ENCODE data around the gene KRTAP10-1.

Gene KRTAP10-1

GRCh38 chr21:44528634-44528995 is 11.4 kb downstream of the KRTAP10-1 start:
- TF ChIP-seq, protein P1, sequence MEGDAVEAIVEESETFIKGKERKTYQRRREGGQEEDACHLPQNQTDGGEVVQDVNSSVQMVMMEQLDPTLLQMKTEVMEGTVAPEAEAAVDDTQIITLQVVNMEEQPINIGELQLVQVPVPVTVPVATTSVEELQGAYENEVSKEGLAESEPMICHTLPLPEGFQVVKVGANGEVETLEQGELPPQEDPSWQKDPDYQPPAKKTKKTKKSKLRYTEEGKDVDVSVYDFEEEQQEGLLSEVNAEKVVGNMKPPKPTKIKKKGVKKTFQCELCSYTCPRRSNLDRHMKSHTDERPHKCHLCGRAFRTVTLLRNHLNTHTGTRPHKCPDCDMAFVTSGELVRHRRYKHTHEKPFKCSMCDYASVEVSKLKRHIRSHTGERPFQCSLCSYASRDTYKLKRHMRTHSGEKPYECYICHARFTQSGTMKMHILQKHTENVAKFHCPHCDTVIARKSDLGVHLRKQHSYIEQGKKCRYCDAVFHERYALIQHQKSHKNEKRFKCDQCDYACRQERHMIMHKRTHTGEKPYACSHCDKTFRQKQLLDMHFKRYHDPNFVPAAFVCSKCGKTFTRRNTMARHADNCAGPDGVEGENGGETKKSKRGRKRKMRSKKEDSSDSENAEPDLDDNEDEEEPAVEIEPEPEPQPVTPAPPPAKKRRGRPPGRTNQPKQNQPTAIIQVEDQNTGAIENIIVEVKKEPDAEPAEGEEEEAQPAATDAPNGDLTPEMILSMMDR (IDR thresholded peaks at IDR 0.05; ENCODE audit: low read depth, low read length): no peak
- no peak overlapping the region for H3K4me3 ChIP-seq (ENCODE audit: low read depth, low read length)

- TF ChIP-seq, protein P1 (IDR thresholded peaks at IDR 0.05; ENCODE audit: low read depth, low read length): no peak
- no peak overlapping the region for H3K4me3 ChIP-seq (ENCODE audit: low read depth, low read length)
These were observed 11.9 kb downstream of the KRTAP10-1 start for GRCh38 chr21:44527983-44528633.

DNA sequence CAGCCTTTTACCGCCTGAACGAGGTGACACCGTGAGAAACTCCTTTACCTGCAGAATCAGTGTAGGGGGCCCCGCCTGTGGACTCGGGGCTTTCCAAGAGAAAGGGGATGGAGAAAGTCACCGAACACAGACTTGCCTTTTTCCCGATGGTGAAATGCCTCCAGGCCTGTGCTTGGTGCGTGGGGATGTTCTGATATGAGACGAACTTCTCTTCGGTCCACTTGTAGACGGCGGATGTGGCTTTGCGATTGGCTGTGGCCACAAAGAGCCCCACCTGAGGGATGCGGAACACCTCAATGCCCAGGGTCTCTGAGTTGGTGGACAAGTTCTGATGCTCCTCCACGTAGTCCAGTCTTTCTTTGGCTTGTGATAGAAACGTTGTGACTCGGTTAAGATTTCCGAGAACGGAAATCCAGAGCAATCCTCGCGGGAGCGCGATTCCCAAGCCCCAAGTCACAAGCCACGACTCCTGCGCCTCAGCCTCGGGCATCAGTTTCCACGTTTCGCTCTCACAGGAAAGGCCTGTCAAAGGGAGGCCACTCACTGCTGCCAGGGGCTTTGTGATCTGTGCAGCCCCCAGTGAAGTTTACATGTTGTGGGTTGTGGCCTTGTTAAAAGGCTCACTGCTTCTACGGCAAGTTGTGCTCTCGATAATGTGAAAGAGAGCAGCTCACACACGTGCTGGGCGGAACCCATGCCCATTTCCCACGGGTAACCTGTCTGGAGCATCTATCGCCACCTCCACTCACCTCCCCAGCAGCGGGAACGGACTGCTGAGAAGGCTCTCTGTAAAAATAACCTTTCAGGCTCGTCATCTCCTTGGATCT is 12.6 kb downstream of the KRTAP10-1 start:
- TF ChIP-seq, protein P1 (IDR thresholded peaks at IDR 0.05; ENCODE audit: low read depth, low read length): no peak
- no peak overlapping the region for H3K4me3 ChIP-seq (ENCODE audit: low read depth, low read length)

- H3K4me3 ChIP-seq (ENCODE audit: low read depth, low read length): no peak overlapping the region
- TF ChIP-seq, protein P1 (IDR thresholded peaks at IDR 0.05; ENCODE audit: low read depth, low read length): no peak
These were observed 13.6 kb downstream of the KRTAP10-1 start for GRCh38 chr21:44526096-44526997.

DNA sequence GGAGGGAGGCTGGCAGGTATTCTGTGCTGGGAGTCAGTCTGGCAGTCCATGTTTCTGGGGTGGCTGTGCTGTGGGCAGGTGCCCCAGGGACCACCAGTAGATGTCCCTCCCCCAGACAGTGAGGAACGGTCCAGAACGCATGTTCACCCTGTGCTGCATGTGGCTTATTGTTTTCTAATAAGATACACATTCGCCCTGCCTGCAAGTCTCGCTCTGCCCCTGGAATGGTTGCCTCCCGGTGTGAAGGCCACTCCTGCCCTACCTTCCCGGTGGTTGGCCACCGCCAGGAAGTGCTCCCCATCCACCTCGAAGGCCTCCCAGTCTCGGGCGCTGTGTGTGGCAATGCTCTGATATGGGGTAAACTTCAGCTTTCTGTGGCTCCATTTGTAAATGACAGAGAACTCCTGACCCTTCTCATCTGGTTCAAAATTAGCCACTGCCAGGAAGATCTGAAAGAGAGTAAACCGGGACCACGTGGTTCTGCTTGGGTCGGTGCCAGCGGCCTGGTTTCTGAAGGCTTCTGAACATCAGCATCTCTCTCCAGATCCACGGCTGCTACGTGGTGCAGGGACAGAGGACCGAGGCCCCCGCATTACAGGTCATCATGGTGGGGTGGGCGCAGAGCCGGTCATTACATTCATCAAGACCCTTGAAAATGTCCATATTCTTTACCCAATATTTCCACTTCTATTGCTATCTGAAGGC is 14.5 kb downstream of the KRTAP10-1 start:
- TF ChIP-seq, protein P1 (IDR thresholded peaks at IDR 0.05; ENCODE audit: low read depth, low read length): no peak
- H3K4me3 ChIP-seq (ENCODE audit: low read depth, low read length): no peak overlapping the region

- H3K4me3 ChIP-seq (ENCODE audit: low read depth, low read length): no peak overlapping the region
- TF ChIP-seq, protein P1 (IDR thresholded peaks at IDR 0.05; ENCODE audit: low read depth, low read length): no peak
These were observed 15.3 kb downstream of the KRTAP10-1 start for GRCh38 chr21:44524414-44525371.

Data from WI38 (cell line).